ENCODE measurements around the gene CISD3. TPM values are rescaled to one million over a fixed set of nuclear protein-coding genes. Genes with fewer than 3 reads are reported as not detected.

CISD3 gene
- total and polyA plus RNA-seq, 10 of the 15 experiments (the other 5 are each of a cell fraction or from before 2014, with no cell fraction given) = 2.6 to 38.1 (median 8.1) TPM

GRCh38 chr17:38703742-38704605, 26.2 kb upstream of the CISD3 start (continued):
- TF ChIP-seq ATF3 (IDR thresholded peaks at IDR 0.05; ENCODE audit: borderline replicate concordance, extremely low read depth, low read depth, low read length) (no peak), SREBF1 (IDR thresholded peaks at IDR 0.05; ENCODE audit: low read length) (0 out of 2 replicates have a peak, but pooled peaks have one; percentile 18), SP1 (IDR thresholded peaks at IDR 0.05; ENCODE audit: low read depth, low read length) (no peak), KDM1A (IDR thresholded peaks at IDR 0.05; ENCODE audit: borderline replicate concordance) (no peak), SUZ12 (IDR thresholded peaks at IDR 0.05; ENCODE audit: unreplicated experiment) (no peak), NR2C2 (IDR thresholded peaks at IDR 0.05; ENCODE audit: borderline replicate concordance, control insufficient read depth, insufficient read length, low read depth) (no peak), MTA3 (IDR thresholded peaks at IDR 0.05; ENCODE audit: borderline replicate concordance, low read length) (peak; percentile 56; the same call in 1 of the 2 replicates), MEF2A (IDR thresholded peaks at IDR 0.05; ENCODE audit: insufficient read depth, low read depth, low read length) (0 out of 2 replicates have a peak, but pooled peaks have one; percentile 4), IRF3 (IDR thresholded peaks at IDR 0.05) (no peak), SKIL (IDR thresholded peaks at IDR 0.05; ENCODE audit: low read depth, poor library complexity, severe bottlenecking) (peak; percentile 34), GATAD2B (conservative IDR thresholded peaks at IDR 0.05; ENCODE audit: low read depth) (peak; percentile 75), STAT1 (conservative IDR thresholded peaks at IDR 0.05) (no peak), YY1 (IDR thresholded peaks at IDR 0.05; ENCODE audit: low read depth, low read length) (no peak), NR2F1 (conservative IDR thresholded peaks at IDR 0.05) (peak; percentile 86), PKNOX1 (IDR thresholded peaks at IDR 0.05) (no peak), MXI1 (IDR thresholded peaks at IDR 0.05; ENCODE audit: low read depth, low read length) (peak; percentile 77; the same call in 1 of the 2 replicates), ZNF592 (IDR thresholded peaks at IDR 0.05) (no peak), ETV6 (conservative IDR thresholded peaks at IDR 0.05 in 1 of 2, IDR thresholded peaks at IDR 0.05 in 1 of 2; ENCODE audit: borderline replicate concordance in 1 of 2, low read depth in 1 of 2) (no peak; a peak in 1 of 4 replicates)

All from GM12878 (cell line).